Spleen (tissue), 7 donors: ENCODE measurements around the gene UBE4A.

ENCODE experiments used
- POLR2A ChIP-seq, 3 donors: fragments of 450-650 bp; IDR thresholded peaks; one replicate each; pipeline ENCODE4 v1.5.1; 2017; ENCODE audit warnings: antibody characterized with exemption in 3 of 3, mild to moderate bottlenecking in 1 of 3
- POLR2AphosphoS5 ChIP-seq, 3 donors: sonication (generic); formaldehyde crosslinking; IDR thresholded peaks; one replicate each; pipeline ENCODE4 v1.5.1; 2017; ENCODE audit warnings: antibody characterized with exemption in 3 of 3
- TF ChIP-seq, protein P1 (sequence below), 11 experiments: fragments of 200-600 bp in 7 of 11; fragments of 450-650 bp in 4 of 11; sonication (generic) in 4 of 11; IDR thresholded peaks in 8 of 11; conservative IDR thresholded peaks in 3 of 11; 1 replicate in 7 of 11; 2 replicates in 4 of 11; pipeline versions ENCODE4 v1.4.0 to v1.8.0; 2016 to 2021; ENCODE audit warnings: antibody characterized with exemption in 11 of 11, inconsistent platforms in 4 of 11, mild to moderate bottlenecking in 1 of 11
- donor health status: DM: no; HTN: no; CAD: no; lungs with moderate emphysema.
- donor health status: DM: no; HTN: no; CAD: no.
- donor health status: DM: no; HTN: no; CAD: no.

DNA sequence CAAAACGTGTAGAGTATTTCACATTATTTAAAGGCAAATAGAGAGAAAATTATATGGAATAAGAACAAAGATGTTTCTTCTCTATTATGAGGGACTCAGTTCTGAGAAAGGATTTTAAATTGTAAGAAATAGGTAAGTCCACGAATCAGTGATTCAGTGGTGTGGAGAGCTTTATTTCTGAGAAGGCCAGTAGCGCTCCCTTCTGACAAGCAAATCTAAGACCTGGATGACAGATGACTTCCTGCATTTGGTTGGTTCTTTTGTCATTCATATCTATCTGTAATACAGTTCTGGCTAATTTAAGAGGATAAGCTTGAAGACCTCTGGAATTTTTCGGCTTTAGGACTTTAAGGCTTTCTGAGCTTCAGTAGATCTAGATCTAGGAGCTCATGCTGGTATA is 47.9 kb upstream of the UBE4A start:
- TF ChIP-seq, protein P1, sequence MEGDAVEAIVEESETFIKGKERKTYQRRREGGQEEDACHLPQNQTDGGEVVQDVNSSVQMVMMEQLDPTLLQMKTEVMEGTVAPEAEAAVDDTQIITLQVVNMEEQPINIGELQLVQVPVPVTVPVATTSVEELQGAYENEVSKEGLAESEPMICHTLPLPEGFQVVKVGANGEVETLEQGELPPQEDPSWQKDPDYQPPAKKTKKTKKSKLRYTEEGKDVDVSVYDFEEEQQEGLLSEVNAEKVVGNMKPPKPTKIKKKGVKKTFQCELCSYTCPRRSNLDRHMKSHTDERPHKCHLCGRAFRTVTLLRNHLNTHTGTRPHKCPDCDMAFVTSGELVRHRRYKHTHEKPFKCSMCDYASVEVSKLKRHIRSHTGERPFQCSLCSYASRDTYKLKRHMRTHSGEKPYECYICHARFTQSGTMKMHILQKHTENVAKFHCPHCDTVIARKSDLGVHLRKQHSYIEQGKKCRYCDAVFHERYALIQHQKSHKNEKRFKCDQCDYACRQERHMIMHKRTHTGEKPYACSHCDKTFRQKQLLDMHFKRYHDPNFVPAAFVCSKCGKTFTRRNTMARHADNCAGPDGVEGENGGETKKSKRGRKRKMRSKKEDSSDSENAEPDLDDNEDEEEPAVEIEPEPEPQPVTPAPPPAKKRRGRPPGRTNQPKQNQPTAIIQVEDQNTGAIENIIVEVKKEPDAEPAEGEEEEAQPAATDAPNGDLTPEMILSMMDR (IDR thresholded peaks at IDR 0.05 in 8 of 11, conservative IDR thresholded peaks at IDR 0.05 in 3 of 11): no peak
- TF ChIP-seq POLR2A (IDR thresholded peaks at IDR 0.05) (no peak), POLR2AphosphoS5 (IDR thresholded peaks at IDR 0.05) (no peak)
